ENCODE measurements around the gene SNCB.

Gene SNCB

GRCh38 chr5:176659512-176659839 lies 29.1 kb upstream of the SNCB start:
- H3K36me3 Mint-ChIP-seq (ENCODE audit: low read depth), result peaks cover 4% of the 10 kb centered on the region
- TF ChIP-seq, protein P1, sequence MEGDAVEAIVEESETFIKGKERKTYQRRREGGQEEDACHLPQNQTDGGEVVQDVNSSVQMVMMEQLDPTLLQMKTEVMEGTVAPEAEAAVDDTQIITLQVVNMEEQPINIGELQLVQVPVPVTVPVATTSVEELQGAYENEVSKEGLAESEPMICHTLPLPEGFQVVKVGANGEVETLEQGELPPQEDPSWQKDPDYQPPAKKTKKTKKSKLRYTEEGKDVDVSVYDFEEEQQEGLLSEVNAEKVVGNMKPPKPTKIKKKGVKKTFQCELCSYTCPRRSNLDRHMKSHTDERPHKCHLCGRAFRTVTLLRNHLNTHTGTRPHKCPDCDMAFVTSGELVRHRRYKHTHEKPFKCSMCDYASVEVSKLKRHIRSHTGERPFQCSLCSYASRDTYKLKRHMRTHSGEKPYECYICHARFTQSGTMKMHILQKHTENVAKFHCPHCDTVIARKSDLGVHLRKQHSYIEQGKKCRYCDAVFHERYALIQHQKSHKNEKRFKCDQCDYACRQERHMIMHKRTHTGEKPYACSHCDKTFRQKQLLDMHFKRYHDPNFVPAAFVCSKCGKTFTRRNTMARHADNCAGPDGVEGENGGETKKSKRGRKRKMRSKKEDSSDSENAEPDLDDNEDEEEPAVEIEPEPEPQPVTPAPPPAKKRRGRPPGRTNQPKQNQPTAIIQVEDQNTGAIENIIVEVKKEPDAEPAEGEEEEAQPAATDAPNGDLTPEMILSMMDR (IDR thresholded peaks at IDR 0.05; ENCODE audit: unreplicated experiment in 3 of 3), result no peak
- no peak overlapping the region for H3K4me3 Mint-ChIP-seq
- peaks cover 30% of the 10 kb centered on the region for H3K27me3 Mint-ChIP-seq (ENCODE audit: low read depth)
- no peak overlapping the region for H3K27ac Mint-ChIP-seq
- peaks cover 6% of the 10 kb centered on the region for H3K4me1 Mint-ChIP-seq
- no peaks in the 10 kb centered on the region for H3K9me3 Mint-ChIP-seq

DNA sequence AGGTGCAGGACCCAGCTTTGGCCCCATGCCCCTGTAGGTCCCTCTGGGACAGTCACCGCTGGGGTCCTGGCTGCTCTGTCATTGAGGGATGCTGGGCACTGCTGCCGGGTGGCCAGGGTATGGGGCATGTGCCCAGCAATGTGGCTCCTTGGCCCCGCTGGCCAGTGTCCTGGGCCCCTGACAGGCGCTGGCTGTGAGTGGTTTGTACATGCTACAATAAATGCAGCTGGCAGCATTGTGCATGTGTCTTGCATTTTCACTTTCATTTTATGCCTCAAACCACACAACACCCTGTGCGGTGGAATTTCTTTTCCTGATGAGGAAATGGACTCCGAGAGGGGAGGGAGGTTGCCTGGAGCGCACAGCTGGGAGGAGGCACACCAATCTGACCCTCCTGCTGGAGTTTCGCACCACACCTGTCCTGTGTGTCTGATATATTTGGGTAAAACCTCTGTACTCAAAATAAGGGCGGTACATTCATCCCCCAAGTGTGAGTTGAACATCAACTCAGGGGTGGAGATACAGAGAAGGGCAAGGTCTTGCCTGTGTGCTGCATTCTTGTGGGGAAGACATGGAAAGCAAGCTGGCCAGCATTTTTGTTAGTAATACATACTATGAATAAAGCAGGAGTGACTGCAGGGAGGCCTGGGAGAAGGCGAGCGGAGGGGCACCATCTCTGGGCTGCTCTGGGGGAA lies 28.6 kb upstream of the SNCB start:
- peaks cover 25% of the 10 kb centered on the region for H3K27me3 Mint-ChIP-seq (ENCODE audit: low read depth)
- TF ChIP-seq, protein P1 (IDR thresholded peaks at IDR 0.05; ENCODE audit: unreplicated experiment in 3 of 3), result no peak
- no peaks in the 10 kb centered on the region for H3K9me3 Mint-ChIP-seq
- H3K4me3 Mint-ChIP-seq, result no peak overlapping the region
- no peak overlapping the region for H3K27ac Mint-ChIP-seq
- peaks cover 7% of the 10 kb centered on the region for H3K4me1 Mint-ChIP-seq
- peaks cover 4% of the 10 kb centered on the region for H3K36me3 Mint-ChIP-seq (ENCODE audit: low read depth)

GRCh38 chr5:176658007-176658599 lies 27.8 kb upstream of the SNCB start:
- Mint-ChIP-seq H3K36me3 (ENCODE audit: low read depth) (peaks cover 8% of the 10 kb centered on the region), H3K27ac (no peak overlapping the region)

DNA sequence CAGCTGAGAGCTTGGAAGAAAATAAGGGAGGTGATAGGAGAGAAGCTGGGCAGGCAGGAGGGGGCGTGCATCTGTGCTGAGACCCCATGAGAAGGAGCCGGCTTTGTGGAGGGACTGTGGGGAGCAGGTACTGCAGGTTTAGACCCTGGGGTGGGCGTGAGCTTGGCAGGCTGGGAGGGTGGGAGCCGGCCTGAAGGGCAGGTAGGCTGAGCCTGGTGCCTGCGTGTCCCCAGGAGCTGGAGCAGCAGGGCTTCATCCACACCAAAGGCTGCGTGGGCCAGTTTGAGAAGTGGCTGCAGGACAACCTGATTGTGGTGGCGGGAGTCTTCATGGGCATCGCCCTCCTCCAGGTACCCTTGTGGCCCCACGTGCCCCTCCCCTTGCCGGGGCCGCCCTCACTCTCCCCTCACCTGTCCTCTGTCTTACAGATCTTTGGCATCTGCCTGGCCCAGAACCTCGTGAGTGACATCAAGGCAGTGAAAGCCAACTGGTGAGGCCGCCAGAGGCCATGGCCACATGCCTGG lies 26.2 kb upstream of the SNCB start:
- TF ChIP-seq, protein P1 (IDR thresholded peaks at IDR 0.05; ENCODE audit: unreplicated experiment in 3 of 3), result no peak
- Mint-ChIP-seq H3K9me3 (no peaks in the 10 kb centered on the region), H3K27ac (no peak overlapping the region), H3K27me3 (ENCODE audit: low read depth) (peaks cover 11% of the 10 kb centered on the region), H3K36me3 (ENCODE audit: low read depth) (peaks cover 8% of the 10 kb centered on the region), H3K4me1 (peaks cover 21% of the 10 kb centered on the region), H3K4me3 (no peak overlapping the region)

More at GRCh38 chr5:176658007-176658599, 27.8 kb upstream of the SNCB start:
- H3K9me3 Mint-ChIP-seq, result no peaks in the 10 kb centered on the region
- H3K4me3 Mint-ChIP-seq, result no peak overlapping the region
- peaks cover 17% of the 10 kb centered on the region for H3K27me3 Mint-ChIP-seq (ENCODE audit: low read depth)
- TF ChIP-seq, protein P1 (IDR thresholded peaks at IDR 0.05; ENCODE audit: unreplicated experiment in 3 of 3), result peak; percentile 86 to 87 (median 86)
- H3K4me1 Mint-ChIP-seq, result peaks cover 15% of the 10 kb centered on the region

GRCh38 chr5:176654856-176655255 lies 24.5 kb upstream of the SNCB start:
- no peak overlapping the region for H3K4me3 Mint-ChIP-seq
- H3K27me3 Mint-ChIP-seq (ENCODE audit: low read depth), result peaks cover 11% of the 10 kb centered on the region
- peaks cover 21% of the 10 kb centered on the region for H3K4me1 Mint-ChIP-seq
- H3K36me3 Mint-ChIP-seq (ENCODE audit: low read depth), result peaks cover 8% of the 10 kb centered on the region
- H3K27ac Mint-ChIP-seq, result peak overlapping the region in 1 of 3 experiments; percentile 7
- no peaks in the 10 kb centered on the region for H3K9me3 Mint-ChIP-seq
- TF ChIP-seq, protein P1 (IDR thresholded peaks at IDR 0.05; ENCODE audit: unreplicated experiment in 3 of 3), result no peak
